GM20431 (cell line): ENCODE measurements around the gene KIR2DL3.
"Not testable (repeated sequence)": the region's sequence is repeated elsewhere in the genome, so short reads cannot be mapped to it uniquely, and the experiment has no call there.

Experiments used
- in situ Hi-C: fragments of 300-500 bp; cut with MseI, MboI; formaldehyde crosslinking; loops from one replicate; pipeline ENCODE4 v1.15.0; 2020; ENCODE audit warnings: low sequenced_read_pairs; ENCODE audit not compliant: unreplicated experiment

Gene KIR2DL3

DNA sequence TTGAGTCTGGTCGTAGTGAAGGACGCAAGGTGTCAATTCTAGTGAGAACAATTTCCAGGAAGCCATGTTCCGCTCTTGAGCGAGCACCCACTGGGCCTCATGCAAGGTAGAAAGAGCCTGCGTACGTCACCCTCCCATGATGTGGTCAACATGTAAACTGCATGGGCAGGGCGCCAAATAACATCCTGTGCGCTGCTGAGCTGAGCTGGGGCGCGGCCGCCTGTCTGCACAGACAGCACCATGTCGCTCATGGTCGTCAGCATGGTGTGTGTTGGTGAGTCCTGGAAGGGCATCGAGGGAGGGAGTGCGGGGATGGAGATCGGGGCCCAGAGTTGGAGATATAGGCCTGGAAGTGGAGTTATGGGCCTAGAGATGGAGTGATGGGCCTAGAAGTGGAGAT, at the start of gene KIR2DL3:
Gene KIR2DL3 (plus strand): TSS at position 208 of the 400 bp plus-strand sequence. CDS start 33 bp downstream, at position 241.
- in situ Hi-C loops, result not testable (repeated sequence)

DNA sequence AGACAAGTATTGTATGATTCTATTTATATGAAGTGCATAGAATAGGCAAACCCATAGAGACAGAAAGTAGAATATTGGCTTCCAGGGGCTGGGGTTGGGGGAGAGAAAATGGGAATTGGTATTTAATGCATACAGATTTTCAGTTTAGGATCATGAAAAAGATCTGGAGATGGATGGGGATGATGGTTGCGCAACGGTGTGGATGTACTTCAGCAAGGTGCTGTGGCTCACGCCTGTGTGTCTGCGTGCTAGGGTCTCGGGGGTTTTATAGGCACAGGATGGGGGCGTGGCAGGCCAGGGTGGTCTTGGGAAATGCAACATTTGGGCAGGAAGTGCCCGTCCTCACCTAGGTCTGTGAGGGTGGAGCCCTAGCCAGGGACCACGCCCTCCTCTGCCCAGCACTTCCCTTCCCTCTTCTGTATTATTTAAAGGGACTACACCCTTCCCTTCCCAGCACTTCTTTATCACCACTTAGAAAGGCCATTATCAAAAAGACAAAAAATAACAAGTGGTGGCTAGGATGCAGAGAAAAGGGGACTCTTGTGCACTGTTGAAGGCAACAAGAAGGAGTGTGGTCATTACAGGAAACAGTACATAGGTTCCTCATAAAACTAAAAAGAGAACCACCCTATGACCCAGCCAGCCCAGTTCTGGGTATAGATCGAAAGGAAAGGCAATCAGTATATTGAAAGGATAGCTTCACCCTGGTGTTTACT, 46.6 kb upstream of the KIR2DL3 start:
- in situ Hi-C loops, result no loop called here

- in situ Hi-C loops, result no loop called here
Observed at GRCh38 chr19:54692298-54692615, 46.1 kb upstream of the KIR2DL3 start.

DNA sequence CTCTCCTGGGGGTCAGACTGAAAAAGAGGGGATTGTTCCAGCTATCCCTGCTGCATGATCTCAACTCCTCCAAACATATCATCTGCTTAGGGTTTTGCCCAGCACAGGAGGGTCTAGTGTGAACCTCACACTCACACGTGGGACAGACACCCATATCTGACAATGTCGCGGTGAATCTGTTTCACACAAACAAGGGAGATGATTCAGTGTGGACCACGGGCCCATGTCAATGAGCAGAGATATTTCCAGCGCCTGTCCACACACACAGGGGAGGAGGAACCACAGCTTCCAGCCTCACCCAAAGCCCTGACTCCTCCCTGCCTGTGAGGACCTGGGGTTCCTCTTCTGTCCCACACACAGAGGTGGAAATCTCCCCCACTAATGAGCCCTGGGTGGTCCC, 43.7 kb upstream of the KIR2DL3 start:
- in situ Hi-C loops, result no loop called here

GRCh38 chr19:54696117-54696548, 42.2 kb upstream of the KIR2DL3 start:
- in situ Hi-C loops, result no loop called here

- in situ Hi-C loops, result no loop called here
Observed at GRCh38 chr19:54696766-54697165, 41.5 kb upstream of the KIR2DL3 start.

- in situ Hi-C loops, result not testable (repeated sequence)
Observed at GRCh38 chr19:54697716-54698115, 40.6 kb upstream of the KIR2DL3 start.

GRCh38 chr19:54704928-54705327, 33.4 kb upstream of the KIR2DL3 start:
- in situ Hi-C loops, result no loop called here

DNA sequence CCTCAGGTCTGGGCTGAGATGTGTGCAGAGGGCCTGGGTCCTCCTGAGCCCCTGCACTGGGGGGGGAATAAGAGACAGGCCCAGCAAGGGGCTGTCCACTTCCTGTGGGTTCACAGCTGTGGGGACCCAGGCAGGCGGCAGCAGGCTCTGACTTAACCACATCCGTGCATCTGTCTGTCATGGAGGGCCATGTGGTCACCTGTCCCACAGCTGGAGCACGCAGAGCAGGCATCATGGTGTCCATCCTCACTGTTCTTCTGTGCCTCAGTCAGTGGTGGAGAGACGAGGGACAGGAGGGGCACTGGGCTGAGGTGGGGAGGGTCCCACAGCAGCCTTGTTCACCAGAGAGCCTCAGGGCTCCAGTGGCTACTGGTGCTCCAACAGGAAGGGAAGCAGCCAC, 30.4 kb upstream of the KIR2DL3 start:
- in situ Hi-C loops, result no loop called here

DNA sequence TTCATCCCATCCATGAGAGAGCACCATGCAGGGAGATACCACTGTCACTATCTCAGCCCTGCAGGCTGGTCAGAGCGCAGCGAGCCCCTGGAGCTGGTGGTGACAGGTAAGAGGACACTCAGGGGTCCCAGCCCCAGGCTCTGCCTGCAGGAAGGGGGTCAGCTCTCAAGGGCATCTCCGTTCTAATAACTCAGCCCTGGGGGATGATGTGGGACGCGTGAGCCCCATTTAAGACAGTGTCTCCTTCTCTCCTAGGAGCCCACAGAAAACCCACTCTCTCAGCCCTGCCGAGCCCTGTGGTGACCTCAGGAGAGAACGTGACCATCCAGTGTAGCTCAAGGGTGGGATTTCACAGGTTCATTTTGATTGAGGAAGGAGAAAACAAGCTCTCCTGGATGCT, 29.5 kb upstream of the KIR2DL3 start:
- in situ Hi-C loops, result no loop called here

DNA sequence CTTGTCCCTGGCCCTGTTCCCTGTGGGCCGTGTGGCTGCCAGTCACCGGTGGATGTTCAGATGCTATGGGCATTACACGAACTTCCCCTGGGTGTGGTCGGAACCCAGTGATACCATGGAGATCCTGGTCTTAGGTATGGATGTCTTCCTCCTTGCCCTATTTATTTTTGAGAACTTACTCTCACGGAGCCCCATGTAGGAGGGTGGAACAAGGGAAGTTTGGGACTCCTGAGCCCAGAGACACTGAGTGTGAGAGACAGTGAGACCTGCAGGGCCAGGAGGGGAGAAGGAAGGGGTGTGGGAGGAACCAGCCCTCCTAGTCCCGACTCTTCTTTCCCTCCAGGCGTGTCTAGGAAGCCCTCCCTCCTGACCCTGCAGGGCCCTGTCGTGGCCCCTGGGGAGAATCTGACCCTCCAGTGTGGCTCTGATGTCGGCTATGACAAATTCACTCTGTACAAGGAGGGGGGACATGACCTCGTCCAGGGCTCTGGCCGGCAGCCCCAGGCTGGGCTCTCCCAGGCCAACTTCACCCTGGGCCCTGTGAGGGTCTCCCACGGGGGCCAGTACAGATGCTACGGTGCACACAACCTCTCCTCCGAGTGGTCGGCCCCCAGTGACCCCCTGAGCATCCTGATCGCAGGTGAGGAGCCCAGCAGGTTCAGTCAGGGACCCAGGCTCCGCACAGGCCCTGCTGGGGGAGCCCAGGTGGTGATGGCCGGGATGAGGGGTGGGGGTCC, 28.9 kb upstream of the KIR2DL3 start:
- in situ Hi-C loops, result no loop called here

DNA sequence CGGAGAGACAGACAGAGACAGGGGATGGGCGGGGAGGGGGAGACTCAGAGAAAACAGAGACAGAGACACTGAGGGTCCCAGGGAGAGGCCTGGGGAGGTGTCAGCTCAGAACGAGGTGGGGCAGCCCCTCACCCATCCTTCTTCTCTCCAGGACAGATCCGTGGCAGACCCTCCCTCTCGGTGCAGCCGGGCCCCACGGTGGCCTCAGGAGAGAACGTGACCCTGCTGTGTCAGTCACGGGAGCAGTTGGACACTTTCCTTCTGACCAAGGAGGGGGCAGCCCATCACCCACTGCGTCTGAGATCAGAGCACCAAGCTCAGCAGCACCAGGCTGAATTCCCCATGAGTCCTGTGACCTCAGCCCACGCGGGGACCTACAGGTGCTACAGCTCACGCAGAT, 28.4 kb upstream of the KIR2DL3 start:
- in situ Hi-C loops, result not testable (repeated sequence)

DNA sequence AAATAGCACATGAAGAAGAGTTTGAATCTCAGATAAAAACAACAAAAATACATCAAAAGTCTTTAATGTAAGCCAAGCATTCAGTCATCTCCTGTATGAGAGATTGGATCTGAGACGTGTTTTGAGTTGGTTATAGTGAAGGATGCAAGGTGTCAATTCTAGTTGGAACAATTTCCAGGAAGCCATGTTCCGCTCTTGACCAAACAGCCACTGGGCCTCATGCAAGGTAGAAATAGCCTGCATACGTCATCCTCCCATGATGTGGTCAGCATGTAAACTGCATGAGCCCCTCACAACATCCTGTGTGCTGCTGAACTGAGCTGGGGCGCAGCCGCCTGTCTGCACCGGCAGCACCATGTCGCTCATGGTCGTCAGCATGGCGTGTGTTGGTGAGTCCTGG, 14.2 kb upstream of the KIR2DL3 start, which contains the start of gene KIR3DL3:
Gene KIR3DL3 (plus strand): TSS at position 301 of the 400 bp plus-strand sequence. CDS start 55 bp downstream, at position 356.
- in situ Hi-C loops, result no loop called here

DNA sequence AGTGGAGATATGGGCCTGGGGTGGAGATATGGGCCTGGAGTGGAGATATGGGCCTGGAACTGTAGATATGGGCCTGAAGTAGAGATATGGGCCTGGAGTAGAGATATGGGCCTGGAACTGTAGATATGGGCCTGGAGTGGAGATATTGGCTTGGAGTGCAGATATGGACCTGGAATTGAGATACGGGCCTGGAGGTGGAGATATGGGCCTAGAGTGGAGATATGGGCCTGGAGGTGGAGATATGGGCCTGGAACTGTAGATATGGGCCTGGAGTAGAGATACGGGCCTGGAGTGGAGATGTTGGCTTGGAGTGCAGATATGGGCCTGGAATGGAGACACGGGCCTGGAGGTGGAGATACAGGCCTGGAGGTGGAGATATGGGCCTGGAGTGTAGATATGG, 13.7 kb upstream of the KIR2DL3 start:
- in situ Hi-C loops, result no loop called here

DNA sequence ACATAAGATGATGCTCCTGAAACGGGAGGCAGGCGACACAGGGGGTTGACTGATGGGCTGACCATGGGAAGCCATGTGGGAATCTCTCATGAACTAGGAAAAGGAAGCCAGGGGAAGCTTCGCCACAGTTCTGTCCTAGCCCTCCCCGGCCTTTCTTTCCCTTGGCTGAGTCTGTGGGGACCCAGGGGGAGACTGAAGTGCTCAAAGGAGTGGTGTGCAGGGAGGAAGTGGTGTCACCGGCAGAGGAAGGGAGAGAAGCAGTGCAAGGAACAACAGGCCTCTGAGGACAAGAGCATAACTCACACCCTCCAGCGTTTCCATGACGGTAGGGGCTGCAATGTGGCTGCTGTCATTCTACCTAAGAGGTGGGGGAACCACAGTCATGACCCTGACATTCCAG, 13.0 kb upstream of the KIR2DL3 start:
- in situ Hi-C loops, result no loop called here

GRCh38 chr19:54727562-54727961, 10.8 kb upstream of the KIR2DL3 start:
- in situ Hi-C loops, result no loop called here

DNA sequence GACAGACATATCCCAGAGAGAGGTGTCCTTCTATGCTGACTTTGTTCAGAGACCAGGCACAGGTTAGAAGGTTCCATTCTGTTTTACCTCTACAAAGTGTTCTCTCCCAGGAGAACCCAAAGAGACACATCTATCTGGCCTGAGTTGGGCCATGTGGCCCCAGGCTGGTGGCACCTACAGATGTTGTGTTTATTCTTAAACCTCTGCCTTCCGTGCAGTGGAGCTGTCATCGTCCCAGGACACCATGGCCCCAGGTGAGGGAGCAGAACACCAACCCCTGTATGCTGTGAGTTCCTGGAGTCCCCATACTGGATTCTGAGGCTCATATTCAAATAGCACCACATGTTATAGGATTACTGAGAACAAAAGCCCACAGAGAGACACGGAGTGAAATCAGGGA, 10.1 kb upstream of the KIR2DL3 start:
- in situ Hi-C loops, result no loop called here

GRCh38 chr19:54729416-54730188, 8.7 kb upstream of the KIR2DL3 start:
- in situ Hi-C loops, result no loop called here

DNA sequence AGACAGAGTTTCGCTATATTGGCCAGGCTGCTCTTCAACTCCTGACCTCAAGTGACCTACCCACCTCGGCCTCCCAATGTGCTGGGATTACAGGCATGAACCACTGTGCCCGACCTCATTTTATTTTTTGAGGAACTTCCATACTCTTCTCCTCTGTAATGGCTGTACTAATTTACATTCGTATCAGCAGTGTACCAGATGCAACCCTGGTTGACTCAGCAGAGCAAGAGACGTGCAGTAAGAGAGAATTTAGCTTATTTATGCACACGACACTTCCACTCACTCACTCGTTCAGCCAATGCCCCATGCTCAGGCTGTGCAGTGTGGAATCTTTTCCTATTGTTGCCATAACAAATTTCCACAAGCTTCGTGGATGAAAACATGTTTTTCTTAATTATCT, 7.1 kb upstream of the KIR2DL3 start:
- in situ Hi-C loops, result no loop called here

DNA sequence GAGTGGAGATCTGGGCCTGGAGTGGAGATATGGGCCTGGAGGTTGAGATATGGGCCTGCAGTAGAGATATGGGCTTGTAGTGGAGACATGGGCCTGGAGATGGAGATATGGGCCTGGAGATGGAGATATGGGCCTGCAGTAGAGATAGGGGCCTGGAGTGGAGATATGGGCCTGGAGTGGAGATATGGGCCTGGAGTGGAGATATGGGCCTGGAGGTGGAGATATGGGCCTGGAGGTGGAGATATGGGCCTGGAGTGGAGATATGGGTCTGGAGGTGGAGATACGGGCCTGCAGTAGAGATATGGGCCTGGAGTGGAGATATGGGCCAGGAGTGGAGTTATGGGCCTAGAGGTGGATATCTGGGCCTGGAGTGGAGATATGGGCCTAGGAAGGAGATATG, 402 bp downstream of the KIR2DL3 start:
- in situ Hi-C loops, result no loop called here
